ENCODE results near the gene UBE3B. TPM values are rescaled to one million over a fixed set of nuclear protein-coding genes. Genes with fewer than 3 reads are reported as not detected.

The UBE3B gene
- polyA plus RNA-seq, 3 donors = 8.0 to 15.1 (median 12.5) TPM

DNA sequence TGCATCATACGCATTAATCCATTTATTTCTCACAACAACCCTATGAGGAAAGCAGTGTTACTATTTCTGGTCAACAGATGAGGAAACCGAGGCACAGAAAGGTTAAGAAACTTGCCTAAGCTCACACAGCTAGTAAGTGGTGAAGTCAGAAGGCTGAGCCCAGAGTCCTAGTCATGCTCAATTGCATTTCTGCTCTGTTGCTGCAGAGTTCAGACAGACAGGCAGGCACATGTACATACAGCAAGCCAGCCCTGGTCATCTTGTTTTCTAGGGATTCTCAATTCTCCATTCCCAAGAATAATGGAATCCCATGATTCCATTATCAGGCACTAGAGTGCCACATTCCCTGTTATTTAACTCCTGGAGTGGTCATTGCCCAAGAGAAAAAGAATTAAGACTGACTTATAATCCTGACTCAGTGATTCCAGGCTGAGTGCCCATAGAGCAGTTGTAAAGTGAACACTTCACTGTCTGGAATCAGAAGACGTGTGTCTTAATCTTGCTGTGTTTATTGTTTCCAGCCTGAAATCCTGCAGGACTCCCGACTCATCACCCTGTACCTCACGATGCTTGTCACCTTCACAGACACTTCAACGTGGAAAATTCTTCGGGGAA is 10.7 kb downstream of the UBE3B start:
- H3K27ac ChIP-seq (ENCODE audit: low read depth, low read length) = no peak overlapping the region
- 84 to 90% (median 89%) methylated on average over 7 of the region's 7 CpGs for WGBS, 3 donors

DNA sequence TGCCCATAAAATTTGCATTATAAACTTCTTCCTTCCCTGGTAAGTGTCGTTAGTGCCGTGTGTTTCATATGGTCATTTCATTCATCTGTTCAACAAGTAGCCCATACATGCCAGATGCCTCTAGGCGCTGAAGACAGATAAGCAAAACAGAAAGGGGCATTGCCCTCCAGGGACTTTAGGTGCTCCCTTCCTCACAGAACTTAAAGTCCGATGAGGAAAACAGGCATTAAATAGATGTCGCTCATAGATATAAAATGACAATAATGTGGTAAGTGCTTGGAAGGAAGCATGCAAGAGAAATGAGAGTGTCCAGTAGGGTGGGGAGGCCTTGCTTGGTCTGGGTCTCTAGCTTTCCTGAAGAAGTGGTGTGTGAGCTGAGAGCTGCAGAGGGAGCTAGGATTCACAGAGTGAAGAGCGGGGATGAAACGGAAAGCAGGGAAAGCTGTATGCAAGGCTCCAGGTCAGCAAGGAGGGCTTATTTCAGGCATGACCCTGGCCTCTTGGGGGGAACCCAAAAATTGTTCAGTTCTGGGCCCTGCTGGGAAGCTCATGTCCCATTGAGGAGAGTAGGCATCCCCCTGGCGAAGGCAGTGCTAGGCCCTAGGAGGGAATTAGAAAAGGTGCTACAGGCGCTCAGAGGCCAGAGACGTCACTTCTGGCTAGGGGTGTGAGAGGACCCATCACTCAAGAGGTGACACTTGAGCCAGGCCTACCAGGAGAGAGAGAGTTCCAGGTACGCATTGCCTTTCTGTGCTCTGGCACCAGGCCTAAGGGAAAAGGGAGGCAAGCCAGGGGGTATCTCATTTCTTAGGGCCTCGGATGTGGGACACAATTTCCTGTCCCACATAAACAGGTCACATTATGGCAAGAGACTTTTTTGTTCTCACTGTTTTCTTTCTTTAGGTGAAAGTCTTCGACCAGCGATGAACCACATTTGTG is 11.9 kb downstream of the UBE3B start:
- 92 to 95% (median 94%) methylated on average over 14 of the region's 14 CpGs for WGBS, 3 donors
- H3K27ac ChIP-seq (ENCODE audit: low read depth, low read length) = no peak overlapping the region

DNA sequence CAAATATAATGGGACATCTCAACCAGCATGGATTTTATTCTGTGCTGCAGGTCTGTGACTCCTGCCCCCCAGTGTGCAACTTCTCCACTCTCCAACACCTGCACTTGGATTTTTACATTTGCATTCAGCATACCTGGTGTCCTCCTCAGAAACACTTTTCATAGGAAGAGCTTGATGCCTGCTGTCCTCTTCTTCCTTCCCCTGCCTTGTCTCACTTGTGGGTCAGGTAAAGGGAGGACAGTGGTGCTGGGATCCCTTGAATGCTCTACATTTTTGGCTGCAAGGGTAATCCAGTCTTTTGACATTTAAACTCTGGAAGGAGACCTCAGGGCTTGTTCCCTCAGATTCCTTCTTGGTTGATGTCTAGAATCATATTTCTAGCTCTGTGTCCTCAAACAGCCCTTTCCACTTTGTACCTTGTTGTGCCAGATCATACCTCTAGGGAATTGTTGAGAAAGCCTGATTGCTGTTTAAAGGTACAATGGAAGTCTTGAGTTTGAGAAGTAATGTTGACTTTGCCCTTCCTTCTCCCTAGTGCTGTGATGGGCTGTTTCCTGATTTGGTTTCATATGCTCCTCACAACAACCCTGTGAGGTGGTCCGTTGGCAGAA is 12.6 kb downstream of the UBE3B start:
- no peak overlapping the region for H3K27ac ChIP-seq (ENCODE audit: low read depth, low read length)
- WGBS, 3 donors = 78 to 89% (median 89%) methylated on average over 1 of the region's 1 CpG

DNA sequence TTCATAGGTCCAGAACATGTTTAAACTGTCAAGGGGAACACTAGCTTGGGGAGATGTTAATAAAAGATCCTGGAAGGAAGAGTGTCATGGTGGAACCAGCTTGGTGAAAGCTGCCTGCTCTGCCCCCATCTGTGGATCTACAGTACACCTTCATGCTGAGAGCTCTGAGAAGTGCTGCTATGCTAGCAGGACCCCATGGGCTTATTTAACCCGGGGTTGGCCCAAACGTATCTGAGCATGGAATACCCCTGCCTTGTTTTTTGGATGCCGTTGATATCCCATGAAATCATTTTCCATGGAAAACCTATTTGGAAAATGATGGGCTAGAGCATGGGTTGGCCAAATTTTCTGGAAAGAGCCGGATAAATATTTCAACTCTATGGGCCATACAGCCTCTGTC is 14.2 kb downstream of the UBE3B start:
- 90 to 95% (median 93%) methylated on average over 4 of the region's 4 CpGs for WGBS, 3 donors
- no peak overlapping the region for H3K27ac ChIP-seq (ENCODE audit: low read depth, low read length)

DNA sequence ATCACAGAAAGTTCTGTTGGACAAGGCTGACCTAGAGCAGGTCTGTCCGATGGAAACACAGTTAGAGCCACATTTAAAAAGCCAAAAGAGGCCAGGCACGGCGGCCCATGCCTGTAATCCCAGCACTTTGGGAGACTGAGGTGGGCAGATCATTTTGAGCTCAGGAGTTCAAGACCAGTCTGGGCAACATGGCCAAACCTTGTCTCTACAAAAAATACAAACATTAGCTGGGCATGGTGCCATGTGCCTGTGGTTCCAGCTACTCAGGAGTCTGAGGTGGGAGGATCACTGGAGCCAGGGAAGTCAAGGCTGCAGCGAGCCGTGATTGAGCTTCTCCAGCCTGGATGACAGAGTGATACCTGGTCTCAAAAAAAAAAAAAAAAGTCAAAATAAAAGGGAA is 14.9 kb downstream of the UBE3B start:
- no peak overlapping the region for H3K27ac ChIP-seq (ENCODE audit: low read depth, low read length)
- WGBS, 3 donors = 80 to 95% (median 92%) methylated on average over 5 of the region's 5 CpGs

DNA sequence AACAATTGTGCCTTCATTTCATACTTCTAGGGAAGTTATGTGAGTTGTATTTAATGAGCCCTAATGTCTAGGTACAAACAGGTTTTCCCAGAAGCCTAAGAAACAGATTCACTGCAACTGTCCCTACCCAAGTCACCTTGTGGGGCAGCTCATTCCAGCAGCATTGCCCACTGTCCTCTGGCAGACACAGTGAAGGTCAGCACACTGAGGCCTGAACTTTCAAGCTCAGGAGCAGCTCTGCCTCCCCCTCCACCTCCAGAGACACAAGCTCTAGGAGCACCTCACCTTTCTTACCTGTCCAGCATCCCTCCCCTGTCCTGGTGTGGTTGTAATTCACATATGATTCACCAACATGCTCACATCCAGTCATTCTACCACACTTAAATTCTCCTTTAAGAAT is 15.7 kb downstream of the UBE3B start:
- H3K27ac ChIP-seq (ENCODE audit: low read depth, low read length) = no peak overlapping the region

DNA sequence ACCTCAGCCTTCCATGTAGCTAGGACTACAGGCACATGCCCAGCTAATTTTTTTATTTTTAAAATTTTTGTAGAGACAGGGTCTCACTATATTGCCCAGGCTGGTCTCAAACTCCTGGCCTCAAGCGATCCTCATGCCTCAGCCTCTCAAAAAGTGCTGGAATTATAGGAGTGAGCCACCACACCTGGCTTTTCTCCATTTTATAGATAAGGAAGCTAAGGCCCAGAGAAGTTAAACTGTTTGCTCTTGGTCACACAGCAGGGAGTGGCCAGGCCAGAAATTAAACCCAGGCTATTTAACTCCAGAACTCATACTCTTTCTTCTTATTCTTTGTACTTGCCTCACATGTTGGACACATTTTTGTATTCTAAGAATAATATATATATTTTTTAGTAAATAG is 16.5 kb downstream of the UBE3B start:
- WGBS, 3 donors = 95 to 97% (median 96%) methylated on average over 1 of the region's 1 CpG

DNA sequence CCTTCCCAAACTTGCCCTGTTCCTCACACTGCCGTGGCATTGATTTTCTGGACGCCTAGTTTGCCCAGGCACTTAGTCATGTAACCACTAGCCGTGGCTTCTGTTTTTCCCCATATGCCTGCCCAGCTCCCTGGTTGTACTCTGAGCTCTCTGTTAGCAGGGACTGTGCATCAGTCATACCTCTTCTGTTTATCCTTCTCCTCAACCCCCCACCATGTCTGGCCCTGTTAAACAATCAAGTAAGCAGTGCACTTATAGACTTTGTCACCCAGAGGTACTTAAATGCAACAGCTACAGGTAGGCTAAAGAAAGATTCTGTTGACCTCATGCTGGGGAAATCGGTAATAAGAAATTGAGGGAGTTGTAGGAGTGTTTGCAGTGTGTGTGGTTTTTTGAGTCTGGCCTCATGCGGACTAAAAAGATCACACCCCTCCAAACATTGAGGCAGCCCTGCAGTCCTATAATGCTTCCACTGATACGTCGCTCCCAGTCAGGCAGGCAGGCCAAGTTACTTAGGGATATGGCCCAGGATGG is 17.0 kb downstream of the UBE3B start:
- no peak overlapping the region for H3K27ac ChIP-seq (ENCODE audit: low read depth, low read length)
- 95 to 97% (median 97%) methylated on average over 7 of the region's 7 CpGs for WGBS, 3 donors

More for the DNA sequence above, 16.5 kb downstream of the UBE3B start:
- H3K27ac ChIP-seq (ENCODE audit: low read depth, low read length) = no peak overlapping the region

DNA sequence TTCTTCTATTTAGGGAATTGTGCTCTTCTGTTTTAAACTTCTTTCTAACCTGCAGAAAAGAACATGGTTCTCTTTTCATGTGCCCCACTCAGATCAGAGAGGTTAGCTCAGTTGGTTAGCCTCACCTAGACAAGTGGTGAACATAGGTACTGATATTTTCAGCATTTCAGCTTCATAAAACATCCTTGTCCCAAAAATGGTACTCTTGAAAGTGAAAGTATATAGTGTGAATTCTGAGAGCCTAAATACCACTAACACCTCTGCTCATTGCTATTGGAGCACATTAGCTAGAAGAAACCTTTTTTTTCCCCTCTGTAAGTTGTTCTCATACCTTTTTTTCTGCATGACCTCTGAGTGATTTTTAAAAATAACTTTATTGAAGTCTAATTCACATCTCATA is 17.6 kb downstream of the UBE3B start:
- no peak overlapping the region for H3K27ac ChIP-seq (ENCODE audit: low read depth, low read length)

DNA sequence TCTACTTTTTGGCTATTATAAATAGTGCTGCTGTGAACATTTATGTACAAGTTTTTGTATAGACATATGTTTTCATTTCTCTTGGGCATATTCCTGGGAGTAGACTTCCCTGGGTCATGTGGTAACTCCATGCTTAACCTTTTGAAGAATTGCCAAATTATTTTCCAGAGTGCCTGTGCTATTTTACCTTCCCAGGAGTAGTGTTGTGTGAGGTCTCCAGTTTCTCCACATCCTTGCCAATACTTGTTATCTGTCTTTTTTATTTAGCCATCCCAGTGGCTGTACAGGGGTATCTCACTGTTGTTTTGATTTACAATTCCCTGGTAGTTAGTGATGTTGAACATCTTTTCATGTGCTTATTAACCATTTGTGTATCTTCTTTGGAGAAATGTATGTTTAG is 18.9 kb downstream of the UBE3B start:
- H3K27ac ChIP-seq (ENCODE audit: low read depth, low read length) = no peak overlapping the region

DNA sequence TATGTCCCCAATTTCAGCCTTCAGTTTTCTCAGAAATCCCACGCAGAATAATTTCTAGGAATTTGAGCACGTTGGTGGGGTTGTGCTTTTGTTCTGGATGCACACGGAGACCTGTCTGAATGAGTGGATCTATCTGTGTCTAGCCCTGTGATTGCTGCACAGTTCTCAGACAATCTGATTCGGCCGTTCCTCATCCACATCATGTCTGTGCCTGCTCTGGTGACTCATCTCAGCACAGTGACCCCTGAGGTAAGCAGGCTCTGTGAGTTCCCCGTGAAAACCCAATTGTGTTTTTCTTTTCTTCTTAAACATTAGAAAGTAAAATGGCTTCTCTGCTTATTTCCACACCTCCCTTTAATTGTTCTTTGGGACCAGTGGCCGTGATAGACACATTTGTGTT is 20.2 kb downstream of the UBE3B start:
- no peak overlapping the region for H3K27ac ChIP-seq (ENCODE audit: low read depth, low read length)
- 84 to 94% (median 90%) methylated on average over 7 of the region's 7 CpGs for WGBS, 3 donors

DNA sequence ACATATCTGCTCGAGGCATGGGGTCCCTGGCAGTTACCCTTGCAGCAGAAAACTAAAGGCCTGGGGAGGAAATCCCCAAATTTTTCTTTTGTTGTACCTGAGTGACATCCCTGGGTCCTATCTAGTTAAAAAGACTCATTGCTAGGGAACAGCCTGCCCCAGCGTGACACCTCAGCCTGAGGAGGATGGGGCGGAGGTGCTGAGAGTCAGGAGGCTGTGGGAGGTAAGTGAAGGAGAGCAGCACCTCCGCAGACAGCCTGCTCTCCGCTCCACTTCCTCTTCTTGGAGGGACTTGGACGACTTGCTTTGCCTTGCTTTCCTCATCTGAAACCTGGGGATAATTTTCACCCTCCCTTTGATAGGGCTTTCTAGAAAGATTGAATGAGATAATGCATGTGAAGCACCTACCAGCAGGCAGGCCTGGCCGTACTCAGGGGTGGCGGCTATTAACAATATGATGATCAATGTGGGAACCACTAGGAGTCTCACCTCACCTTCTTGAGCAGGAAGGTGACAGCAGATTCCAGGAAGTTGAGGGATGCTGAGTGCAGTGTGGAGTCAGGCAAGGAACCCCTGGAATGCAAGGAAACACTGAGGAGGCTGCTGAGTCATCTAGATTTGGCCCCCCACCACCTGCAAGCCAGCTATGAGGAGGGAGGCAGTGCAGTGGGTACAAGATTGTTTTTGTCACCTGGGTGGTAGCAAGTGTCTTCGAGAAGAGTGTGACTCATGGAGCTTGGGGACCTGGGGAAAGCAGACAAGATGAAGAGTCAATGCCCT is 23.2 kb downstream of the UBE3B start:
- 86 to 90% (median 88%) methylated on average over 9 of the region's 9 CpGs for WGBS, 3 donors
- H3K27ac ChIP-seq (ENCODE audit: low read depth, low read length) = no peak overlapping the region

DNA sequence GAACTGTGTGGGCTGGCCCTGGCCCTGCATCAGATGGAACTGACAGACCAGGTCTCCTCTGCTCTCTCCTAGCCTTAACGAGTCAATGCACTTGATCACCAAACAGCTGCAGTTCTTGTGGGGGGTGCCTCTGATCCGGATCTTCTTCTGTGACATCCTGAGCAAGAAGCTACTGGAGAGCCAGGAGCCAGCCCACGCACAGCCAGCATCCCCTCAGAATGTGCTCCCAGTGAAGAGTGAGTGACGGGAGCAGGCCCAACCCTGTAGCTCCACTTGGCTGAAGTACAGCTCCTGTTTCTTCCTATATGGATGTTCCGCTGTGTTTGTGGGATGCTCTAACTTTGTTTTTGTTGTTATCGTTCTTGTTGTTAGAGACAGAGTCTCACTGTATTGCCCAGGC is 23.9 kb downstream of the UBE3B start:
- 92 to 95% (median 94%) methylated on average over 6 of the region's 6 CpGs for WGBS, 3 donors
- no peak overlapping the region for H3K27ac ChIP-seq (ENCODE audit: low read depth, low read length)

DNA sequence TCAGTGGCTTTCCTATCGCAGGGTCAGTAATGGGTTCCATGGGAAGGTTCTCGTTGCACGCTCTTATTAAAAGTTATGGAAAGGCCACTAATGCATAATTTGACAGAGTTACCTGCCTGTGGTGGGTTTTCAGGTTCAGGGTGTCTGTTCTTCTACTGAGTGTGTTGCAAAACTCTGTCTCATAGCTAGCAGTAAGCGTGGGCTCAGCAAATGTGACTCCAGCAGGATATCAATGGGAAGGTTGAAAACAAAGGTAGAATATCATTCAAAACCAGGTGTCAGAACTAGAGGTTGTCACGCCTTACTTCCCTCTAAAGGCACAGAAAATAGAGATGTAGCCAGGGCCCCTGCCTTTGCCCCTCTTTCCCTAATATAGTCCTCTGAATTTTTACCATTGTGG is 24.9 kb downstream of the UBE3B start:
- WGBS, 3 donors = 96 to 97% (median 97%) methylated on average over 5 of the region's 5 CpGs
- no peak overlapping the region for H3K27ac ChIP-seq (ENCODE audit: low read depth, low read length)

DNA sequence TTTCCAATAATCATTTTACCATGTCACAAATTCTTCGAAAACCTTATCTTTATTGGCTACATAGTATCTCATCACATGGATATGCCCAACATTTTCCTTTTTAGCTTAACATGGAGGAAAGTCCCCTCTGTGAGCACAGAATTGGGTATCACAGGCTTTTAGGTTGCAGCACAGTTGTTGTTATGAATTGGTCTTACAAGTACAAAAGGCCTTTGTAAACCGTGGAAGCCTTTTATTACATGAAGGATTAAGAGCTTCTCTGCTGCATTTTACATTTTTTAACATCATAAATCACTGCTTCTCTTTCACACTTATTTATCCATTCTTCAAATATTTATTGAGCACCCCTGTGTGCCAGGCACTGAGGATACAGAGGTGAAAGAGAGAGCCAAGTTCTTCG is 26.2 kb downstream of the UBE3B start:
- WGBS, 3 donors = 54 to 87% (median 84%) methylated on average over 3 of the region's 3 CpGs
- H3K27ac ChIP-seq (ENCODE audit: low read depth, low read length) = no peak overlapping the region

DNA sequence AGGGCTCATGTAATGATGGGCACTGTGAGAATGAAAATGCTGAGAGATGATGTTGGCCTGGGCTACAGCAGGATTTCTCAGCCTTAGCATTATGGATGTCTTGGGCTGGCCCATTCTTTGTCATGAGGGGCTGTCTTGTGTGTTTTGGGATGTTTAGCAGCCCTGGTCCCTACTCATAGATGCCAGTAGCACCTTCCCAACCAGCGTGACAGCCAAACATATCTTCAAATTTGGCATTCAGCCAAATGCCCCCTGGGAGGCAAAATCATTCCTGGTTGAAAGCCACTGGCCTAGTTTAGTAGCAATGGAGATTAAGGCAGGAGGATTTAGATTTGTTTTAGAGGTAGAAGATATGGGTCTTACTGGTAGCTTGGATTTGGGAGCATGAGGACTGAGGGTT is 26.6 kb downstream of the UBE3B start:
- 50 to 82% (median 76%) methylated on average over 1 of the region's 1 CpG for WGBS, 3 donors

DNA sequence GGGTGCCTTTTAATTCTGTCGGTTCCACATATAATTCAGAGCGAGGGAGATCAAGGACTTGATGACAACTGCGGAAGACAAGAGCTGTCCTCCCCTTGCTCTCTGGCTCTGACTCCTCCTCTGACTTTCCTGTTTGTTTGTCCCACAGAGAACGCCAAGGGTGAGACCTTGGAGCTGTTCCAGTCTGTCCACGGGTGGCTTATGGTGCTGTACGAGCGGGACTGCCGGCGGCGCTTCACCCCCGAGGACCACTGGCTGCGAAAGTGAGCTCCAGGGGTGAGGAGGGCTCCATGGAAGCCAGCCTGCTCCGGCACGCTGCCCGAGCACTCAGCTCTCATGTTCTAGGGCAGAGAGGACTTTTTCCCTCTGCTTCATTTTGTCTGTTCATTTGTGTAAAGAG is 32.8 kb downstream of the UBE3B start:
- WGBS, 3 donors = 80 to 92% (median 85%) methylated on average over 15 of the region's 15 CpGs

More for the DNA sequence above, 26.6 kb downstream of the UBE3B start:
- H3K27ac ChIP-seq (ENCODE audit: low read depth, low read length) = no peak overlapping the region

DNA sequence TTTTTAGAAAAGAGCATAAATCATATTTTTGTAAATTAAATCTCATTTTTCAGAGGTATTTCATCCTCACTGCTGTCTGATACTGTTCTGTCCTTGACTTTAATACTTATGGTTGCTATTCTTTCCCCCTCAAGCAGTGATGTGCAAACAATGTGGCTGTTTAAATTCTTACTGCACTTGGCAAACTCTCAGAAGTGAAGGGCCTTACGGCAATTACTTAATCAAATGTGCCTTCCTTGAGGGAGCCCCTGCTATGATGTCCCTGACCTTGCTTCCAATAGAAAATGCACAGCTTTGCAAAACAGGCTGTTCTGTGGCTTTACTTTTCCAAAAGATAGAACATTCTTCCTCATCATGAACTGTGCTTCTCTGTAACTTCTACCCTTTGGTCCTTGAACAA is 35.2 kb downstream of the UBE3B start:
- H3K27ac ChIP-seq (ENCODE audit: low read depth, low read length) = no peak overlapping the region
- WGBS, 3 donors = 72 to 83% (median 80%) methylated on average over 1 of the region's 1 CpG

More for the DNA sequence above, 32.8 kb downstream of the UBE3B start:
- no peak overlapping the region for H3K27ac ChIP-seq (ENCODE audit: low read depth, low read length)

DNA sequence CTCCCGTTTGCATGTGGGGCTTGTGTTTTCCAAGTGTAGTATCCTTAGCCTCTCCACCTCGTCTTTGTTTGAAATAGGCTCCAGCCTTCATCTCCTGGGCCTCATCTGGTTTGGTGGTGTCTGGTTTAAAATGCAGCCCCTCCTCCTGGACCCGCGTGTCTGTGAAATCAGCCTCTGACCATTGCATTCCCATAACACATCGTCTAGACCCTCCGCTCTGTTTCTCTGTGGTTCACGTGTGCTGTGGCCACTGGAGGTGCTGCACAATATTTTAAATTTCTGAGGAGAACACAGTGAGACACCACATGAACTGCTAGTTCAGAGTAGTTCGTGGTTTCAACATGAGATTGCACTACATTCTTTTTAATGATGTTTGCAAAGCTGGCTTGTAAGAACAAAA is 35.6 kb downstream of the UBE3B start:
- H3K27ac ChIP-seq (ENCODE audit: low read depth, low read length) = no peak overlapping the region
- 72 to 82% (median 75%) methylated on average over 8 of the region's 8 CpGs for WGBS, 3 donors
